ENCODE data around the gene SLC28A2. TPM values are rescaled to one million over a fixed set of nuclear protein-coding genes. Genes with fewer than 3 reads are reported as not detected.
"Not testable (repeated sequence)": the region's sequence is repeated elsewhere in the genome, so short reads cannot be mapped to it uniquely, and the experiment has no call there.

SLC28A2 gene
- total RNA-seq, 1 experiment from 2014 or later: not detected

DNA sequence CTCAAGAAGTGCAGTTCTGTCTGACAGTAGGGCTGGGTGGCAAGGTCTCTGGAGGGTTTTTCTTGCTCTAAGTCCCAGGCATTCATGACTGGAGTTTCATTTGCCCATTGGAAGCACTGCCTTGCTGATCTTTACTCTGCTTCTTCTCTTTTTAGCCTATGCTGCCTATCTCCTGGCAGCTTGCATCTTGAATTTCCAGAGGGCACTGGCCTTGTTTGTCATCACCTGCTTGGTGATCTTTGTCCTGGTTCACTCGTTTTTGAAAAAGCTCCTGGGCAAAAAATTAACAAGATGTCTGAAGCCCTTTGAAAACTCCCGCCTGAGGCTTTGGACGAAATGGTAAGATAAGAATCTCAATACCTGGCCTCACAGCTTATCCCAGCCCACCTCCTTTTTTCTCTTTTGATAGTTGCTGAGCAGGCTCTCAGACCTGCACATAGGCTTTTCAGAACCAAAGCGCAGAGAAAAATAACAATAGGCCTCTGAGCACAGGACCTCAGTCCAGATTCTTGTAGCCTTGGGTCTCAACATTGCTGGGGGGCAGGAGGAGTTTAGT is 10.9 kb downstream of the SLC28A2 start:
- DNase-seq (ENCODE audit: low read depth): no peak

DNA sequence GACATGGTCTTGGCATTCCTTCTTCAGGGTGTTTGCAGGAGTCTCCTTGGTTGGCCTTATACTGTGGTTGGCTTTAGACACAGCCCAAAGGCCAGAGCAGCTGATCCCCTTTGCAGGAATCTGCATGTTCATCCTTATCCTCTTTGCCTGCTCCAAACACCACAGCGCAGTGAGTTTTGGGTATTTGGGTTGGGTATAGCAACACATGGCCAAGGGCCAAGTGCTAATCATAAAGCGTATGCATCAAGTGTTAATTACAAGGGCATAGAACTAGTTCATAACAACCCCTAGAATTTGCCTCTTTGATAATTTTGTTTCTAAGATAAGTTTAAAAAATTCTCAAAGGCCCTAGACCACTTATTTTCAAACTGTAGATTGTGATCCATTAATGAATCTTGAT is 11.8 kb downstream of the SLC28A2 start:
- no peak for DNase-seq (ENCODE audit: low read depth)

DNA sequence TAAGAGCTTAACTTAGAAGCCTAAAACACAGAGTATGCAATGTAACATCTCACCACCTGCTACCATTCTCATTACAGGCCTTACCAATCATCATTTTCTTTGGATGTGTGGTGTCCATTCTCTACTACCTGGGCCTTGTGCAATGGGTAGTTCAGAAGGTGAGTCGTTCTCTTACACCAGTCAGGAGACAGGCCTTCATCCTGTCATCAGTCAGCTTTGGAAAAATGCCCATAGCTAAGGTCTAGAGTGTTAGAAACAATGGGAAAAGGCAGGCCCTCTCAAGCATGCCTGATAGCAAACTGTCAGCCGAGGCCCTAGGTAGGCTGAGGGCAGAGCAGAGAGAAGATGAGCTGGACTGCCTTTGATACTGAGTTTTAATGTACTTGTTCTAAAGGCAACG is 13.5 kb downstream of the SLC28A2 start:
- no peak for DNase-seq (ENCODE audit: low read depth)

DNA sequence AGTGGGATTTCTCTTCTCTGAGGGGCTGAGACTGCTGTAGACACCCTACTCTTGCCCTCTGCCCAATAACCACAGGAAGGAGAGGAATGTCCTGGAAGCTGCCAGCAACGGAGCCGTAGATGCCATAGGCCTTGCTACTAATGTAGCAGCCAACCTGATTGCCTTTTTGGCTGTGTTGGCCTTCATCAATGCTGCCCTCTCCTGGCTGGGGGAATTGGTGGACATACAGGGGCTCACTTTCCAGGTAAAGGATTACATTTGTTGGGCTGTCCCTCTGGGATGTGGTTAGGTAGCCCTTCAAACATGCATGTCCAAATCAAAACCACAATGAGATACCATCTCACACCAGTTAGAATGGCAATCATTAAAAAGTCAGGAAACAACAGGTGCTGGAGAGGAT is 16.1 kb downstream of the SLC28A2 start:
- no peak for DNase-seq (ENCODE audit: low read depth)

DNA sequence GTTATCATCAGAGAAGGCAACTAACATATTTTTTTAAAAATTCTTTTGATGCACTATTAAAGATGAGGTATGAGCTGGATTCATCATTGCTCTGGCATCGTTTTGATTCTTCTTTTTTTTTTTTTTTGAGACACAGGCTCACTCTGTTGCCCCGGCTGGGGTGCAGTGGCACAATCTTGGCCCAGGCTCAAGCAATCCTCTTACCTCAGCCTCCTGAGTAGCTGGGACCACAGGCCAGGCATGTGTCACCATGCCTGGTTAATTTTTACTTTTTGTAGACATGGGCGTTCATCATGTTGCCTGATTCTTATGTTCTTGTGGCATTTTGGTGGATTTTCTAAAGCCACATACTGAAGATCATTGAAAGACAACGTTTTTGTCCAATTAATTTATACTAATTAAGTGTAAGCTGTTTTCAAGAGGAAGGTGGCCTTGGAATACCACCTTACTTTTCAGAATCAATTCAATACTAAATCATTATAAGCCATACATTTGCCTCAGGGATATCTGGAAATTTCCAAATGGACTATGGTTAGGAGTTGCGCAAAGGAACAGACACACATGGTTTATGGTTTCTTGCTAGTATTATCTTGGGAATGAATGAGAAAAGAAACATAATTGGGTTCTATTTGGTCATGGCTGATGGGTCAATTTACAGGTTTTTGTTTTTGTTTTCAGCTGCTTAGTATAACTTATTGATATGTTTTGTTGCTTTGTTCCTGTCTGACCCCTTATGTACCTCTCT is 22.8 kb downstream of the SLC28A2 start:
- DNase-seq (ENCODE audit: low read depth): no peak

DNA sequence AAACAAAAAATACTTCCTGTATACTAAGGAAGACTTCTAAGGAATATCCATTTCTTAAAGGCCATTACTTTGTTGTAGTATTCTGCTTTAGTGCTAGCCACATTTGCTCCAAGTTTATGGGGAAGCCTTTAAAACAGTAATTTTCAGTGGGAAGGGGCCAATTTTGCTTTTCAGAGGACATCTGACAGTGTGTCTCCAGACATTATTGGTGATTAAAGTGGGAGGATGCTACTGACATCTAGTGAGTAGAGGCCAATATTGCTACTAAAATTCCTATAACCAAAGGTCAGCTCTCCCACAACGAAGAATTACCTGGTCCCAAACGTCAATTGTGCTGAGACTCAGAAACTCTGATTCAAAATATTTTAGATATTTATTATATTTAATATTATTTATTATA is 24.8 kb downstream of the SLC28A2 start:
- DNase-seq (ENCODE audit: low read depth): peak; percentile 55

DNA sequence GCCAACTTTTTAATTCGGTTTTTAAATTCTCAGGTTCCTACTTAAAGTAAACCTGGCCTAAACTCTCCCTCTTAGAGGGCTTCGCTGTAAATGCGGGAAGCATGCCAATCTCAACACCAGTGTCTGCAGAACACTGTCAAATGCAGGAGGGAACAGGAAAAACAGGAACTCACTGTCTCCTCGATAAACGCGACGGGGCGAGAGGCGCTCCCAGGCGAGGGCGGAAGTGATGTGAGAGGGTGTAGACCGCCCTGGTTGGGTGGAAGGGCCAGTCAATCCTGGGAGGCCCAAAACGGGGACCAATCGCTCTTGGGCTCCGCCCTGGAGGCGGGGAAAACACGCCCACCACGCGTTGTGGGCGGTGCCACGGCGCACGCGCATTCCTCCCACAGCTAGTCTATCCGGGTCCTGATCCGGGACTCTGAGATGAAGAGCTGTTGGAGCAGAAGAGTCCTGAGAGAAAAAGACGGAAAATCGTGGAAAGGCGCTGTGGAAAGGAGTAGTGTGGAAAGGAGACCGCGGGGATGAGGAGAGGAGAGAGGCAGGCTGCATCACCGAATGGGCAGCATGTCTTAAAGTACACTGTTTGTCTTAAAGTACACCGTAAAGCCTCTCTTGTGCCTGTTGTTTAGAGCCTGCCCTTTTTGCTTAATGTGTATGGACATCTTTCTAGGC is 27.1 kb downstream of the SLC28A2 start:
- DNase-seq (ENCODE audit: low read depth): peak; percentile 96

DNA sequence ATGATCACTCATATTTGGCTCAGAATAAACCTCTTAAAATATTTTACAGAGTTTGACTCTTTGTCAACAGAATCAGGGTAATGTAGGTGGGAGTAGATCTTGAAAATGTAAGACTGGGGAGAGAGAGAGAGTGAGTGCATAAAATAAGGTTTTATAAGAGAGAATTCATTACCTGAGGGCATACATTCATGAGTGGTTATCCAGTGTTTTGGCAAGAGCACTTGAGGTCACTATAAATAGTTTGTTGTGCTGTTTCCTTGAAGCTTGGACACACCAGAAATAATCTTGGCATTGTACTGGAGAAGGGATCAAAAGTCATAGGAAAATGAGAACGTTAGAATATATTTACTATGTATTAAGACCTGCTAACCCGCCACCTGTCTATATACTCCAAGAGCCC is 33.4 kb downstream of the SLC28A2 start:
- no peak for DNase-seq (ENCODE audit: low read depth)

DNA sequence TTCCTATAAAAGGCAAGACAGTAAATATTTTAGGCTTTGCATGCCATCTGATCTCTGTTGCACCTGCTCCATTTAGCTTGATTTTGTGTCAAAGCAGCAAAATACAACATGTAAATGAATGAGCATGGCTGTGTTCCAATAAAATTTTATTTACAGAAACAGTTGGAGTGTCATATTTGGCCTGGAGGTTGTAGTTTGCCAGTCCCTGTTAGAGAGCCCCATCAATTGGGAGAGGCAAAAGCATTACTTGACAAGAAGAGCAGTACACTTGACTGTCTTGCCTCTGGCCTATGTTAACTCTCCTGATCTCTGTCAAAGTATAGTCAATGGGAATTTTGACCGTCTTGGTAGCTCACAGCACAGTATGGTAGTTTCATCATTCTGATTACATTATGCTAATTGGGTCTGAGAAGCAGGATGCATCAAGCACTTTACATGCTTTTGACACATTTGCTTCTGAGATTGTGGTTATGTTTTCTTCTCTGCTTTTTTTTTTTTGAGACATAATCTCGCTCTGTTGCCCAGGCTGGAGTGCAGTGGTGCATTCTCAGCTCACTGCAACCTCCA is 35.4 kb downstream of the SLC28A2 start:
- DNase-seq (ENCODE audit: low read depth): no peak

DNA sequence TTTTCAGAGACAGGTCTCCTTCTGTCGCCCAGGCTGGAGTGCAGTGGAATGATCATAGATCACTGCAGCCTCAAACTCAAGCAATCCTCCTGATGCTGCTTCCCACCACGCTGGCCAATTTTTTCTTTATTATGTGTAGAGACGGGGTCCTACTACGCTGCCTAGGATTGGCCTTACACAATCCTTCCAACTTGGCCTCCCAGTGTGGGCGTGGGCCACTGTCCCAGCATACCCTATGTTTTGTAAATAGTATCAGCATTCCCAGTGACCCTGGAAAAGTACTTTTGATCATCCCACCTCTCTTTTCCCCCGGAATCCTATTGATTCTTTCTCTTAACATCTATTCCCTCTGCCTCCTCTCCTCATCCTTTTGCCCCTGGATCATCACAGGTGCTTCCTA is 36.9 kb downstream of the SLC28A2 start:
- no peak for DNase-seq (ENCODE audit: low read depth)

DNA sequence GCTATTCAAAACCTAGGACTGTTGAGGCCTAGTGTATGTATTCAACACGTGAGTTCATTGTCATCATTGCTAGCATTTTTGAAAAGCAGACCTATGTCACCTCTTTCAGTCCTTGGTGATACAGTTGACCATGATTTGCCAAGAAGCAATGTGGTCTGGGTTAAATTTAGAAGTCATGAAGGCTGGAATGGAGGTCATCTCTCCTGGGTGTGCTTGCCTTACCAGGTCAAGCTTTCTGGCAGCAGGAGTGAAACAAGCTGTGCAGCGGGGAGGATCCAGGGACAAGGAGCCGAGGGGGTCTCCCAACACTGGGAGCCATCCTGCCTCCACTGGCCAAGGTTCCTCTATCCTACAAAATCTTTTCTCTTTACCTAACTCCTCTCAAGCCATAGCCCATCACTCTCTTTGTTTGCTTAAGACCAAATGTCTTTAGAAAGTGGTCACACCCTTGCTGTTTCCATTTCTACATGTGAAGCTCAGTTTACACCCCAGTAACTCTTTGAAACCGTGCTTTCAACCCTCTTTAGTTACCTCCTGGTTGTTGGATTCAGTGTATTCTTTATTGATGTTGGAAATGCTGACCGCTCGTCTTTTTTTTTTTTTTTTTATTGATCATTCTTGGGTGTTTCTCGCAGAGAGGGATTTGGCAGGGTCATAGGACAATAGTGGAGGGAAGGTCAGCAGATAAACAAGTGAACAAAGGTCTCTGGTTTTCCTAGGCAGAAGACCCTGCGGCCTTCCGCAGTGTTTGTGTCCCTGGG is 40.0 kb downstream of the SLC28A2 start:
- DNase-seq (ENCODE audit: low read depth): no peak

DNA sequence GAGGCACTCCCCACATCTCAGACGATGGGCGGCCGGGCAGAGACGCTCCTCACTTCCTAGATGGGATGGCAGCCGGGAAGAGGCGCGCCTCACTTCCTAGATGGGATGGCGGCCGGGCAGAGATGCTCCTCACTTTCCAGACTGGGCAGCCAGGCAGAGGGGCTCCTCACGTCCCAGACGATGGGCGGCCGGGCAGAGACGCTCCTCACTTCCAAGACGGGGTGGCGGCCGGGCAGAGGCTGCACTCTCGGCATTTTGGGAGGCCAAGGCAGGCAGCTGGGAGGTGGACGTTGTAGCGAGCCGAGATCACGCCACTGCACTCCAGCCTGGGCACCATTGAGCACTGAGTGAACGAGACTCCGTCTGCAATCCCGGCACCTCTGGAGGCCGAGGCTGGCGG is 41.3 kb downstream of the SLC28A2 start:
- not testable (repeated sequence) for DNase-seq (ENCODE audit: low read depth)

DNA sequence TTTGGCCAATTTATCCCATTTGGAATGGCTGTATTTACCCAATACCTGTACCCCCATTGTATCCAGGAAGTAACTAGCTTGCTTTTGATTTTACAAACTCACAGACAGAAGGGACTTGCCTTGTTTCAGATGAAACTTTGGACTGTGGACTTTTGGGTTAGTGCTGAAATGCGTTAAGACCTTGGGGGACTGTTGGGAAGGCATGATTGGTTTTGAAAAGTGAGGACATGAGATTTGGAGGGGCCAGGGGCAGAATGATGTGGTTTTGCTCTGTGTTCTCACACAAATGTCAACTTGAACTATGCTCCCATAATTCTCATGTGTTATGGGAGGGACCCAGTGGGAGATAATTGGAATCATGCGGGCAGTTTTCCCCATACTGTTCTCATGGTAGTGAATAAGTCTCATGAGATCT is 46.9 kb downstream of the SLC28A2 start:
- DNase-seq (ENCODE audit: low read depth): not testable (repeated sequence)

DNA sequence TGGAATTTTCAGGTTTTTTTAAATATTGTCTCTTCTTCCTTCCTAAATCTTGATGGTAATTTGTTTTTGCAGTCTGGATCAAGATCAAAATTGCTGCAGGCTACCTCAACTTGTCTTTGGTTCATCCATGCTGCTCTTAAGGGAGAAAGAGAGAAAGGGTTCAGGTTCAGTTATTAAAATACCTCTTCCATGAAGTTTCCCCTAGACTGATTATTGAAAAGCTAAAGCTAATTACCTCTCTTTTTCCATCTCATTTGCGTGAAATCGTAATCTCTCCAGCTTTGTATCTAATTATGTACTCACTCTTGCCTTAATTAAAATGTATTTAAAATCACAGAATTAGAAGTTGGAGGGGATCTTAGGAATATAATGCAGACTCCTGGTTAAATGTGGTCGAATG is 52.7 kb downstream of the SLC28A2 start:
- no peak for DNase-seq (ENCODE audit: low read depth)

DNA sequence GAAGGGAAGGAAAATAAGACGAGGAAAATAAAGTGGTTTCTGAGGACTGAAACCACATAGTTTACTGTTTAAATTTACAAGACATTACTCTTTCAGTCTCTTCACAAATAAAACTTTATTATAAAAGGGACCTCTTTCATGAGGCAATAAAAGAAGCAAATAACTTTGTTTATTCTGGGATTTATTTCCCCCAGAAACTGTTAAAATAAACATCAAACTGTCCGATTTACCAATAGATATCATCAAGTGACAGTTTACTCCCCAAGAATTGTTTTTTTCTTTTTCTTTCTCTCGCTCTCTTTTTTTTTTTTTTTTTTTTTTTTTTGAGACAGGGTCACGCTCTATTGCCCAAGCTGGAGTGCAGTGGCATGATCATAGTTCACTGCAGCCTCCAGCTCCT is 54.1 kb downstream of the SLC28A2 start:
- DNase-seq (ENCODE audit: low read depth): no peak

DNA sequence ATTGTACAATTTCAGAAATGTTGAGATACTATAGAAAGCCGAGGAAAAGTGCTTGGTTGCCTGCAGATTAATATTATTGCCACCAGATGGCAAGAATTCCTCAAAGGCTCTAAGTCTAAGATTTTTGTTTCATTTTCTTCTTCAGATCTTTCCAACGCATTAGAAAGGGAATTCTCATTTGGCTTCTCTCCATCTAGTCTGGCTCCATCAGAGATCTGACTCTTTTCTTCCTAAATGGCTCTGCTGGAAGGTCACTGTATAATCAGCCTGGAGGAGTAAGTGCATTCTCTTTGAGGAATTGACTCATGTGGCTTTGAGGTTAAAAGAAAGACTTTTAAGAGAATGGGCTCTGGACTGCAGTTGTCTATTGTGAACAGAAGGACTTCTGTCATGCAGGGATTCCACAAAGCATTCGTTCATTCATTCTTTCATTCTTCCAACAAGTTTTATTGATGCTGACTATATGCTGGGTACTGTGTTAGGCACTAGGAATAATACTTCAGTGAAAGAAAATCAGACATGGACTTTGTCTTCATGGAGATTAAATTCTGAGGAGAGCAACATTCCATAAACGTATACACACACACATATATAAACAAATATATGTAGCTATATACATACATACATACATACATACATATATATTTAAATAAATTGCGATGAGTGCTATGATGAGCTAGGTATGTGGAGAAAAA is 55.3 kb downstream of the SLC28A2 start:
- DNase-seq (ENCODE audit: low read depth): peak; percentile 81

DNA sequence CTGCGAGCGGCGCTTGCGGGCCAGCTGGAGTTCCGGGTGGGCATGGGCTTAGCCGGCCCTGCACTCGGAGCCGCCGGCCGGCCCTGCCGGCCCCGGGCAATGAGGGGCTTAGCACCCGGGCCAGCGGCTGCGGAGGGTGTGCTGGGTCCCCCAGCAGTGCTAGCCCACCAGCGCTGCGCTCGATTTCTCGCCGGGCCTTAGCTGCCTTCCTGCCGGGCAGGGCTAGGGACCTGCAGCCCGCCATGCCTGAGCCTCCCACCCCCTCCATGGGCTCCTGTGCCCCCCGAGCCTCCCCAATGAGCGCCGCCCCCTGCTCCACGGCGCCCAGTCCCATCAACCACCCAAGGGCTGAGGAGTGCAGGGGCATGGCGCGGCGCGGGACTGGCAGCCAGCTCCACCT is 62.1 kb downstream of the SLC28A2 start:
- DNase-seq (ENCODE audit: low read depth): not testable (repeated sequence)

DNA sequence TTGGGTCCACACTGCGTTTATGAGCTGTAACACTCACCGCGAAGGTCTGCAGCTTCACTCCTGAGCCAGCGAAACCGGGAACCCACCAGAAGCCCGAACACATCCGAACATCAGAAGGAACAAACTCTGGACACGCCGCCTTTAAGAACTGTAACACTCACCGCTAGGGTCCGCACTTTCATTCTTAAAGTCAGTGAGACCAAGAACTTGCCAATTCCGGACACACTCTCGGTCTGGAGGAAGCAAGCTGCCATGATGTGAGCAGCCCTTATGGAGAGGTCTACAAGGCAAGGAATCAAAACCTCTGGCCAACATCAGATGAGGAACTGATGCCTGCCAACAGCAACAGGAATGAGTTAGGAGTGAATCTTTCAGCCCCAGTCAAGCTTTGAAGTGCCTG is 62.9 kb downstream of the SLC28A2 start:
- peak; percentile 6 for DNase-seq (ENCODE audit: low read depth)

DNA sequence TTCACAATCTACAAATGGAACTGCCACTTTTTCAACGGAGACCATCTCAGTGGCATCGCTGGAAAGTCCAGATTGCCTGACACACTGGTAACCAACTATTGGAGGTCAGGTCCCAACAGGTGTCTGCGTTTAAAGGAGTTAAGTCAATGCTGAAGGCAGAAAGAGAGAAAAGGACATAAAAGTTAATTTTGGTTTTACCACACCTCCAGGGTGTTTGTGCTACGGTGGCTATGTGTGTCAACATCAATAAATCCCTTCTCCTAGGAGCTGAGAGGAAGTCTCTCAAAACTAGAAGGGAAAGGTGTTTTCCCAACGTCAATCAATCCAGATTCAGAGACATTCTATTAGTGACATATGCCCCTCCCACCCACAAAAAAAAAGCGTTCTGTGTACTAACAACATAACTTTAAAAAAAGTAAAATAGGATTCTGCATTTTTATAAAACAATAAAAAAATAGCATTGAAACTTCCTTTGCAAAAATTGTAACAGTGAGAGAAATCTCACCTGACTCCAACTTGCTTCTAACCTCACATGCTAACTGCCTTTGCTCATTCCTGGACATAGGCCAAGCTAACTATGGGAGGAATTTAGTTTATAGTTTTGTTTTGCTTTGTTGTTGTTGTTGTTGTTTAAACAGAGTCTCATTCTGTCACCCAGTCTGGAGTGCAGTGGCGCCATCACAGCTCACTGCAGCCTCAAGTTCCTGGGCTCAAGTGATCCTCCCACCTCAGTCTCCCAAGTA is 67.6 kb downstream of the SLC28A2 start:
- DNase-seq (ENCODE audit: low read depth): no peak

DNA sequence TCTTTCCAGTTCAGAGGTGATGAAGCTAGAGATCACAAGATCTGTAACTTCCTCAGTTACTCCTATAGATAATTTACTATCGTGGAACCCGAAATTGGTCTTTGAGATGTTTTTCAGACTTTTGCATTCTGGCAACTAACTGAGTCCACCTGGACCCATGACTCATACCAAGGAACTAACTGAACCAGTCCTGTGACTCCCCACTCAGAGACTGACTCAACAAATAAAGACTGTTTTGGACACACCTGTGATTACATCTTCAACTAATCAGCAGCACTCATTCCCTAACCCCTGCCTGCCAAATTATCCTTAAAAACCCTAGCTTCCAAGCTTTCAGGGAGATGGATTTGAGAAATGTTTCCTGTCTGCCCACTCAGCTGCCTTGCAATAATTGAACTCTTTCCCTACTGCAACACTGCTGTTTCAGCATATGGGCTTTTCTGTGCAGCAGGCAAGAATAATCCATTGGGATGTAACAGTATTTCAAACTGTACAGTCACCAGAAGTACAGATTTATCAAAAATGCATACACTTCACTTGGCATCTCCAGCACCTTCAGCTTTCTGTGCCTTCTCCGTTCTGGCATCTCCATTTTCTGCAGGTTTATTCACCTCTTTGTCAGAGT is 68.7 kb downstream of the SLC28A2 start:
- DNase-seq (ENCODE audit: low read depth): no peak

Data from M059J (cell line).